Non-pigmented ciliary epithelial cell (primary cell): ENCODE results near the gene ZDHHC20.
"Not testable (repeated sequence)": the region's sequence is repeated elsewhere in the genome, so short reads cannot be mapped to it uniquely, and the experiment has no call there.

Experiments used
- DNase-seq: peaks from one replicate; pipeline ENCODE4 v3.0.0-alpha.2; 2010; ENCODE audit warnings: low read depth

The ZDHHC20 gene

GRCh38 chr13:21435687-21436151 is 23.4 kb downstream of the ZDHHC20 start:
- DNase-seq, result peak; percentile 78

GRCh38 chr13:21435231-21435630 is 23.9 kb downstream of the ZDHHC20 start:
- DNase-seq, result no peak

- DNase-seq, result no peak
These were observed 24.5 kb downstream of the ZDHHC20 start for GRCh38 chr13:21434588-21434987.

- no peak for DNase-seq
These were observed 29.9 kb downstream of the ZDHHC20 start for GRCh38 chr13:21429211-21429610.

- no peak for DNase-seq
These were observed 31.4 kb downstream of the ZDHHC20 start for GRCh38 chr13:21427741-21428140.

- DNase-seq, result no peak
These were observed 32.9 kb downstream of the ZDHHC20 start for GRCh38 chr13:21426238-21426637.

GRCh38 chr13:21420706-21421105 is 38.4 kb downstream of the ZDHHC20 start:
- no peak for DNase-seq

GRCh38 chr13:21413013-21413412 is 46.1 kb downstream of the ZDHHC20 start:
- no peak for DNase-seq

- peak; percentile 19 for DNase-seq
These were observed 48.6 kb downstream of the ZDHHC20 start for GRCh38 chr13:21410453-21410852.

GRCh38 chr13:21405309-21405708 is 53.8 kb downstream of the ZDHHC20 start:
- DNase-seq, result no peak

- no peak for DNase-seq
These were observed 56.4 kb downstream of the ZDHHC20 start for GRCh38 chr13:21402586-21403307.

- DNase-seq, result no peak
These were observed 59.4 kb downstream of the ZDHHC20 start for GRCh38 chr13:21399741-21400140.

GRCh38 chr13:21395953-21396352 is 63.1 kb downstream of the ZDHHC20 start:
- no peak for DNase-seq

GRCh38 chr13:21389124-21389523 is 70.0 kb downstream of the ZDHHC20 start:
- no peak for DNase-seq

GRCh38 chr13:21385710-21386109 is 73.4 kb downstream of the ZDHHC20 start:
- DNase-seq, result no peak

GRCh38 chr13:21383090-21383489 is 76.0 kb downstream of the ZDHHC20 start:
- DNase-seq, result no peak

GRCh38 chr13:21376998-21377985 is 81.8 kb downstream of the ZDHHC20 start:
- not testable (repeated sequence) for DNase-seq

GRCh38 chr13:21372530-21372929 is 86.6 kb downstream of the ZDHHC20 start:
- no peak for DNase-seq

- DNase-seq, result no peak
These were observed 88.1 kb downstream of the ZDHHC20 start for GRCh38 chr13:21371011-21371410.

- DNase-seq, result no peak
These were observed 93.5 kb downstream of the ZDHHC20 start for GRCh38 chr13:21365574-21365973.

- no peak for DNase-seq
These were observed 94.2 kb downstream of the ZDHHC20 start for GRCh38 chr13:21364916-21365315.

- DNase-seq, result no peak
These were observed 94.7 kb downstream of the ZDHHC20 start for GRCh38 chr13:21364357-21364756.

GRCh38 chr13:21362741-21363140 is 96.4 kb downstream of the ZDHHC20 start:
- no peak for DNase-seq
